Stimulated activated effector memory CD8-positive, alpha-beta T cell treated with anti-CD3 and anti-CD28 coated beads, Interleukin-12 subunit alpha, Interleukin-12 subunit beta, amount 100 ng/mL, for 72 hours (primary cell): ENCODE data around the gene IMPACT.
A peak's percentile ranks its signal among the peaks of the same experiment; 100 is the strongest.

ENCODE experiments used
- ATAC-seq: fragments of 150-1000 bp; cut with Tn5 transposase; 2 replicates; pipeline ENCODE4 v1.10.0; 2021
- DNase-seq, 2 donors: peaks; one replicate each; pipeline ENCODE4 v3.0.0; 2021 to 2022; ENCODE audit warnings: low spot score in 2 of 2
- H3K27ac Mint-ChIP-seq: one replicate; pipeline ENCODE4 v1.8.0; 2022; ENCODE audit warnings: mild to moderate bottlenecking, mixed read lengths
- H3K36me3 Mint-ChIP-seq: one replicate; pipeline ENCODE4 v1.8.0; 2022; ENCODE audit warnings: mild to moderate bottlenecking, mixed read lengths
- H3K4me1 Mint-ChIP-seq: one replicate; pipeline ENCODE4 v1.8.0; 2022; ENCODE audit warnings: mixed read lengths
- H3K4me3 Mint-ChIP-seq: one replicate; pipeline ENCODE4 v1.8.0; 2022; ENCODE audit warnings: mild to moderate bottlenecking, mixed read lengths
- H3K9me3 Mint-ChIP-seq: one replicate; pipeline ENCODE4 v1.8.0; 2022; ENCODE audit warnings: mixed read lengths

Gene IMPACT

DNA sequence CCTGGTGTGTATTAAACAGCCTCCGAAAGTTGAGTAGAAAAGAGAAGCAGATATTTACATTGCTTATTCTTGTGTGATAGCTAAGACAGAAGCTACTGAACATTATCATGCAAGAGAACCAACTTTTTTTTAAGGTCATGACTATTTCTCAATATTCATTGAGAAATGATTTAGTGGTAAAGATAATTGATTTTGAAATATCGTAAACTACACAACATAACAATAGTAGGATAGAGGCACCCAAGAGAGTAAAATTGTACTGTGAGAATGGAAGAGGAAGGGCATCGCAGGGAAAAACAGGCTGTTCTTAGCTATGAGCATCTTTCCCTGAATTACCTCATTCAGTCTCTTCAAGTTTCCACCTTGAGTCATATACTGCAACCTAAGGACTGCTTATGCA, 59.2 kb downstream of the IMPACT start:
- Mint-ChIP-seq H3K4me1 (peaks cover 11% of the 10 kb centered on the region), H3K36me3 (no peaks in the 10 kb centered on the region), H3K27ac (no peak overlapping the region), H3K4me3 (no peak overlapping the region), H3K9me3 (peaks cover 2% of the 10 kb centered on the region)
- no peak for DNase-seq
- ATAC-seq, result no peak

DNA sequence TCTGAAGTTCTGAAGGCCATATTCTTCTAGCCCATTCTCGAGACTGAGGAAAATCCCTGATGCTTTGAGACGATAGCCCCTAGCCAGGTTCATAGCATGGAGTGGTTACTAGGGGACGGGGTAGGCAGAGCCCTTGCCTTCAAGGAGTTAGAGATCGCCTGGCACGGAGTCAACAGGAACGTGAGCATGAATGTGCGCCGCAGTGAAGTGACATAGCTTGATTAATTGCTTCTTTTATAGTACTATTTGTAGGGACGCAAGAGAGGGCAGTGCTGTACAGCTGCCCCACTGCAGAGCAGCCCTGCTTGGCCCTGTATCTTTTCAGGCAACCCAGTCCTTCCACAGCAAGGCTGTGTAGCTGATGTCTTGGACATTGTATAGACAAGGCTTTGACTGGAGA, 60.2 kb downstream of the IMPACT start:
- Mint-ChIP-seq H3K27ac (no peak overlapping the region), H3K36me3 (no peaks in the 10 kb centered on the region), H3K9me3 (no peaks in the 10 kb centered on the region), H3K4me3 (no peak overlapping the region), H3K4me1 (peaks cover 14% of the 10 kb centered on the region)
- DNase-seq (no peak), ATAC-seq (no peak)

DNA sequence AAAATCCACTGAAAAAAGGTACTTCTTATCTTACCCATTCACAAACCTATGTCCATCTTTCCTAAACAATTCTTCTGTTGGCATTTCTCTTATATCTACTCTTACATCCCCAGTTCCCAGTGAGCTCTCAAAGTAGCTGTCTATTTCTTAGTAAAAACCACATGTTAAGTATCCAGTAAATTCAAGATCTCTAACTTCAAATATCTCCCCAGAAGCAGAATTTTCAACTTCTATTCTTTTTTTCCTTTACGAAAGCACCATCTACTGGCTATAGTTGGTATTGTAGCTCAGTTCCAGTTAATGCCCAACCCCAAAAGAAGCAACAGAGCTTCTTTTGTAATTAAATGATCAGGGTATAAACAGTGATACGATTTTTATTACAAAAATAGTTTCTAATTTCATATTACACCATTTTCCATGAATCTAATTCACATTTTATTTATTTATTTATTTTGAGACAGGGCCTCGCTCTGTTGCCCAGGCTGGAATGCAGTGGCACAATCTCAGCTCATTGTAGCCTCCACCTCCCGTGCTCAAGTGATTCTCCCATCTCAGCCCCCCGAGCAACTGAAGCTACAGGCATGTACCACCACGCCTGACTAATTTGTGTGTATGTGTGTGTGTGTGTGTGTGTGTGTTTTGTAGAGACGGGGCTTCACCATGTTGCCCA, 62.5 kb downstream of the IMPACT start:
- no peak for DNase-seq
- no peak for ATAC-seq

DNA sequence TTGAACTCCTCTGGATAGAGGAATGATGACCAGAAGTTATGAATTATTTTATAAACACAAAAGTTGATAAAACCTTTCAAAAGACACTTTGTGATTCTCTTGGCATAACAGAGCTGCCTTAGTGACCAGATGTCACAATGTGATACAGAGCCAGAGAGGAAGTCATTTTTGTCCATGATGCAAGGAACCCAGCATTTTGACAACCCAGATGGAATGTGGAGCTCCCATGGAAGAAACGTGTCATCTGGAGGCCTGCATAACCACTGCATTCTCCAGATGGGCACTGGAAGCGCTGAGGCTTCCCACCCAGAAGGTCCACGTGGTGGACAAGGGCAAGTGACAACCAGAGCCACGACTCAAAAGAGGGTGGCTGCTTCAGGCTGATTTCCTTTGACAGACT, 64.1 kb downstream of the IMPACT start:
- Mint-ChIP-seq H3K27ac (no peak overlapping the region), H3K4me3 (no peak overlapping the region), H3K36me3 (no peaks in the 10 kb centered on the region)

More for the DNA sequence above, 62.5 kb downstream of the IMPACT start:
- Mint-ChIP-seq H3K36me3 (no peaks in the 10 kb centered on the region), H3K4me3 (no peak overlapping the region), H3K4me1 (peaks cover 31% of the 10 kb centered on the region), H3K9me3 (no peaks in the 10 kb centered on the region), H3K27ac (no peak overlapping the region)

DNA sequence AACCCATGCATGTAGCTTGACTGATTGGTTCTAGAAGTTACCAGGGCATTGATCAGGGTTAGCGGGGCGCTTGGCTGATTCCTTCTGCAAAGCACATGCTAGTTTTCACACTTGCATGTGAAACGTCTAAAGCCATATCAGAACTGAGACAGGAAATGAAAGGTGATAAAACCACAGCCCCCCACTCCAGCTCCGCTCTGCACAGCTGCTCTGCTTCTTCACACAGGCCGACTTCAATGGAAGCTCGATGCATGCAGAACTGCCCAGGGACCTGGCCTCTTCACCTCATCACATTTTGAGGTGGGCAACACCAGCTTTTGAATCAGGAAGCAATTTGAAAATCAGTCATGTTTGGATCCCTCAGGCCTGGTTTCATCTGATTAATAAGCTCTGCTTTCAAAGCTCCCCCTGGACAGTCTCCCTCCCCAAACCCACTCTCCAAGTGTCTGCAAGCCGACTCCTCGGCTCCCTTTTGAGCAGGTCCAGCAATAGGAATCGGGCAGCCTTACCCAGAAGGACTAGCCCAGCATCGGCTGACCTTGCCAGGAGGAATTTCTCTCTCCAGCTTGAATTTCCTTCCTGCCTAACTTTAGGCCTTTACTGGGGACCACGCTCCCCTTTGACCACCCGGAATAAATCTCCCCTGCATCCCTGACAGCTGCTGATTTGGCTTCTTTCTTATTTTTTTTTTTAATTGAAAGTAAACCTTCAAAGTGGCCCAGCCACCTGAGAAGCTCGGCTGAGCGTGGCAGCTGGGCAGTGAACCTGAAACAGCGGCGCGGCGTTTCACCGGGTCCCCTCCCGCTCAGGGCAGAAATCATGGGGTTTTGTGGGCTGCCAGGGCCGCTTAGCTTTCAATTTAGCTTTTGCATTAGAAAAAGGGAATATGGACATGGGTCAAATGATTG, 65.7 kb downstream of the IMPACT start:
- no peaks in the 10 kb centered on the region for H3K9me3 Mint-ChIP-seq
- peak overlapping the region; percentile 38 for H3K4me3 Mint-ChIP-seq
- H3K36me3 Mint-ChIP-seq, result no peaks in the 10 kb centered on the region
- no peak overlapping the region for H3K27ac Mint-ChIP-seq
- H3K4me1 Mint-ChIP-seq, result peaks cover 31% of the 10 kb centered on the region
- DNase-seq (peak in 1 of 2 donors; percentile 63), ATAC-seq (peak; percentile 76)

More for the DNA sequence above, 64.1 kb downstream of the IMPACT start:
- DNase-seq (no peak), ATAC-seq (no peak)
- no peaks in the 10 kb centered on the region for H3K9me3 Mint-ChIP-seq
- peaks cover 31% of the 10 kb centered on the region for H3K4me1 Mint-ChIP-seq

DNA sequence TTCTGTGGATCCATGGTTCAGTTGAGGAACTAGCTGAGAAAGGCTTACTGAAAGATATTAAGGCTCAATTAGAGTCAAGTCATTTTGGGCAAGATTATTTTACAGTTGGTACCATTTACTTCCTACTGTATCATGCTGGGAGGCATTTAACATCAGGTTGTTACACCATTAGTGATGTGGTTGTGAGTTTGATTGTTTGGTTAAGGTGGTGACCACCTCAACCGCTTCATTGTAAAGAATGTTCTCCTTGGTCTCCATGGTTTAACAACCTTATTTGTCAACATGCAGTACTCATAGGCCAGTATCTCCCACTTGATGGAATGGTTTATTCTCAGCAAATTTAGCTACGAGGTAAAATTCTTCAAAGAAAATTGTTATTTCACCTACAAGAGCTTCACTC, 68.1 kb downstream of the IMPACT start:
- no peaks in the 10 kb centered on the region for H3K9me3 Mint-ChIP-seq
- no peaks in the 10 kb centered on the region for H3K36me3 Mint-ChIP-seq
- no peak for ATAC-seq

DNA sequence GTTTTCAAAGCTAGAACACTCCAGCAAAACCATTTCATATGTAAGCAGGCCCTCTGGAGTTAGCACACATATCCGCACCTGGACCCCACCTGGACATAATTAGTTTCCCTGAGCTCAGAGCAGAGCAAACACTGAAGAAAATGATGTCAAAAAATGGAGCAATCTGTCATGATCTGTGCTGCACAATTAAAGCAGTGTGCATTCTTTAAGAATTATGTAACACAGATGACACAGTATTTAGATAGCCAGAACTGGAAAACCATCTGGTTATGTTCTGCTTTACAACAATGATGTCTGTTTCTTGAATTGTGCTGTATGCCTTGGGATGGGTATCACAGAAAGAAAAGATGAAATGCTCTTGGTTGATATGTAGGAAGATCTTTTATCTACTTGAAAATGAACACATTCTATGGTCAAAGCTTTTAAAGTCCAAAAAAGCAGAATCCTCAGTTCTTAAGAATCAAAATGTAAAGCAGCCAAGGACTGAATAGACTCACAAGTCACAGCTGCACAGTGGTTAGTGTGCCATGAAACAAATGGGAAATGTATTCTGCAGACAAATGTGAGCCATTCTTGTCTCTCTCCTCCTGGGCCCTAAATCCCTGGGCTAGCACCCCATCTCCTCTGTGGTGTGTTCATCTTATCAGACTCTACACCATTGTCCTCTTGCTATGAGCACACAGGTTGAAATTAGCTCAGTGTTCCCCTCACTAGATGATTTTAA, 70.7 kb downstream of the IMPACT start:
- ATAC-seq, result no peak
- H3K4me3 Mint-ChIP-seq, result no peak overlapping the region
- H3K4me1 Mint-ChIP-seq, result peaks cover 19% of the 10 kb centered on the region
- no peaks in the 10 kb centered on the region for H3K9me3 Mint-ChIP-seq
- H3K27ac Mint-ChIP-seq, result no peak overlapping the region
- H3K36me3 Mint-ChIP-seq, result no peaks in the 10 kb centered on the region
- no peak for DNase-seq

More for the DNA sequence above, 68.1 kb downstream of the IMPACT start:
- DNase-seq, result no peak
- Mint-ChIP-seq H3K27ac (no peak overlapping the region), H3K4me1 (peaks cover 19% of the 10 kb centered on the region), H3K4me3 (no peak overlapping the region)

DNA sequence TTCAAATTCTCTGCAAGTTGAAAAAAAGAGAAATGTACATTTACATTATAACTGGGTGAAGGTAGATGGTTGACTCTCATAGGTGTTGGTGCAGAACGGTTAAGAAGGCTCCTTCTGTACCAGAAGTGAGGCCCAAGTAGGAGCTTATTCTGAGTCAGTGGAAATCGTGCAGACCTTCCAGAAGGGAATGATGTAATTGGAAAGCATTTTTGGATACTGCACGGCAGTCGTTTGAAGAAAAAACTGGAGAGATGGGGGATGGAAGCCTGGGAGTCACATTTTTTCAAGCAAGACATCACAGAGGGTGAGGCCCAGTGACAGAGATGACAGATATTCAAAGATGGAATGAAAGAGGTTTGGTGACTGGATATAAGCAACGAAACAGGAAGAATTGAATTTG, 73.3 kb downstream of the IMPACT start:
- ATAC-seq (no peak), DNase-seq (no peak)
- H3K27ac Mint-ChIP-seq, result no peak overlapping the region
- H3K9me3 Mint-ChIP-seq, result no peaks in the 10 kb centered on the region
- H3K36me3 Mint-ChIP-seq, result no peaks in the 10 kb centered on the region
- H3K4me3 Mint-ChIP-seq, result no peak overlapping the region
- H3K4me1 Mint-ChIP-seq, result peaks cover 8% of the 10 kb centered on the region

DNA sequence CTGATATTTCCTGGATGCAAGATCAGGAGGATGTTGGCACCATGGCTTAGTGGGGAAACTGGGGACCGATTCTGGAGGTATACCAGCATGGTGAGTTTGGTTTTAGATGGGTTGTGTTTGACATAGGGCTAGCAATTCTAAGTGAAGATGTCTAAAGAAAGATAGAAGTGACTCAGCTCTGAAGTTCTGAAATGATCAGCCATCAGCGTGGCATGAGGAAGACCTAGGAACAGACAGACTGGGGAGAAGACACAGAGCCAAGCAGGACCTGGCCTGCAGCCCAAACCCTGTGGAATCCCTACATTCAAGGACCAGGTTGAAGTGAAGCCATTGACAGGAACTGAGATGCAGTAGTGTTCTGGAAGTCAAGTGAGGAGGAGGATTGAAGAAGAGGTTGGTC, 73.7 kb downstream of the IMPACT start:
- peak; percentile 62 for ATAC-seq

DNA sequence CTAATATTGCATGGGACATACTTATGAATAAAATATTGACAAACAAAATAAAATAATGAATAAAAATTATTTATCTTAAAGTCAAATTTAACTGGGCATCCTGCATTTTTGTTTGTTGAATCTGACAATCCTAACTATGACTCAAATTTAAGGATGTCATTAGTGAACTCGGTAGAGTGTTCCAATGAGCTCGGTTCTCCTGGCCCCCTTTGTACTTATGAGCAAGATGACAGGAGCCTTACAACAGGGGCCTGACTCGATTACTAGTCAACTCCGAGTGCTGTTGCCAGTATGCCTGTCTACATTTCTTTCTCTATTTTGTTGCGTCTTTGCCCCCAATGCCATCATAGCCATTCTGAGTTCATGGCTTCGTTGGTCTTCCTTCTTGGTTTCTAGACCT, 74.3 kb downstream of the IMPACT start:
- Mint-ChIP-seq H3K36me3 (no peaks in the 10 kb centered on the region), H3K4me3 (no peak overlapping the region), H3K27ac (no peak overlapping the region), H3K4me1 (peaks cover 8% of the 10 kb centered on the region), H3K9me3 (no peaks in the 10 kb centered on the region)
- DNase-seq (no peak), ATAC-seq (no peak)

More for the DNA sequence above, 73.7 kb downstream of the IMPACT start:
- Mint-ChIP-seq H3K4me1 (peaks cover 8% of the 10 kb centered on the region), H3K4me3 (no peak overlapping the region), H3K36me3 (no peaks in the 10 kb centered on the region), H3K27ac (no peak overlapping the region), H3K9me3 (no peaks in the 10 kb centered on the region)
- DNase-seq, result no peak

DNA sequence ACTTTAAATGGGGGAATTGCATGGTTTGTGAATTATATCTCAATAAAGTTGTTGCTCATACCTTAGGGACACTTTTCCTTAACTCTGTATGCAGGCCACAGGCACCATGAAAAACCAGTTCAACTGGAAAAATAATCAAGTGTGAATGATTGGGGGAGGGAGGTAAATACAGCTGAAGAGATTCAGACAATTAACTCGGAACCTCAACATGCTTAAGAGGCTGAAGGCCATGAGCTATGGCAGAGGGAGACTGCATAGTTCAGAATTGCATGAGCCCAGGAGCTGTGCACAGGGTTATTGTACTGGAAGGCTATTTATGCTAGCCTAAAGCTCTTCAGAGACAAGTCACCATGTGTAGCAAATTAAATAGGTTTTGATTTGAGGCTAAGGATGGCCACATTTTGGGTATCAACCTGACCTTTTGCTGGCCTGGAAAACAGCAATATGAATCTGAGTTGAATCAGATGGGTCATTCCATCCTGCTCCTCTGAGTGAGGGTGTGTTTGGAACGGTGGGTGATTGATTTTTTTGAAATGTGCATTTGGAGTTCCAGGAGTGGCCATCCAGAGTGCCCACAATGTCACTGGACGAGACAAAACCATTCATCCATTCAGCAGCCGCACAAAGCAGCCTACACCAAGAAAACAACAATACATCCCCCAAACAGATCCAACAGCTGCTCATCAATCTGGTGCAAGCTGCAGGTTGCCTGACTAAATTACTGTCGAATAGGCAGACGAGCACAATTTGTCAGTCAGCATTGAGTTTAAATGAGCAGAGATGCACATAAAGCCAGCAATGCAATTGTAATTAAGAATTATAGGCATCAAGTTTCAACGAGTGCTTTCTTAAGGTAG, 76.4 kb downstream of the IMPACT start:
- Mint-ChIP-seq H3K4me1 (peaks cover 8% of the 10 kb centered on the region), H3K4me3 (no peak overlapping the region), H3K9me3 (no peaks in the 10 kb centered on the region), H3K27ac (no peak overlapping the region), H3K36me3 (no peaks in the 10 kb centered on the region)
- ATAC-seq (no peak), DNase-seq (peak in 1 of 2 donors; percentile 20)
